ENCODE data around the gene PHF12.

The PHF12 gene

GRCh38 chr17:28874750-28875149 is 76.6 kb downstream of the PHF12 start:
- no peaks in the 10 kb centered on the region for H3K4me1 ChIP-seq (ENCODE audit: control insufficient read depth in 1 of 2, insufficient read depth in 1 of 2, low read depth in 1 of 2, low read length in 1 of 2)
- H3K9me3 ChIP-seq: no peaks in the 10 kb centered on the region
- no peak overlapping the region for H3K4me3 ChIP-seq (ENCODE audit: low read depth in 1 of 2, low read length in 1 of 2)
- no peaks in the 10 kb centered on the region for H3K27me3 ChIP-seq
- no peak for TF ChIP-seq CTCF (IDR thresholded peaks at IDR 0.05)
- H3K36me3 ChIP-seq: peaks cover 24% of the 10 kb centered on the region
- no peak overlapping the region for H3K27ac ChIP-seq

GRCh38 chr17:28873839-28874238 is 77.5 kb downstream of the PHF12 start:
- peaks cover 15% of the 10 kb centered on the region for H3K36me3 ChIP-seq
- no peak for TF ChIP-seq CTCF (IDR thresholded peaks at IDR 0.05)
- no peaks in the 10 kb centered on the region for H3K4me1 ChIP-seq (ENCODE audit: control insufficient read depth in 1 of 2, insufficient read depth in 1 of 2, low read depth in 1 of 2, low read length in 1 of 2)
- H3K27ac ChIP-seq: no peak overlapping the region
- no peak overlapping the region for H3K4me3 ChIP-seq (ENCODE audit: low read depth in 1 of 2, low read length in 1 of 2)
- H3K9me3 ChIP-seq: no peaks in the 10 kb centered on the region
- H3K27me3 ChIP-seq: no peaks in the 10 kb centered on the region

- H3K4me3 ChIP-seq (ENCODE audit: low read depth in 1 of 2, low read length in 1 of 2): no peak overlapping the region
- H3K27me3 ChIP-seq: no peaks in the 10 kb centered on the region
- H3K27ac ChIP-seq: no peak overlapping the region
- TF ChIP-seq CTCF (IDR thresholded peaks at IDR 0.05): no peak
- H3K36me3 ChIP-seq: no peaks in the 10 kb centered on the region
- H3K9me3 ChIP-seq: no peaks in the 10 kb centered on the region
- H3K4me1 ChIP-seq (ENCODE audit: control insufficient read depth in 1 of 2, insufficient read depth in 1 of 2, low read depth in 1 of 2, low read length in 1 of 2): no peaks in the 10 kb centered on the region
These were observed 80.2 kb downstream of the PHF12 start for GRCh38 chr17:28871056-28871579.

- Histone ChIP-seq H3K4me3 (ENCODE audit: low read depth in 1 of 2, low read length in 1 of 2) (no peak overlapping the region), H3K36me3 (no peaks in the 10 kb centered on the region), H3K4me1 (ENCODE audit: control insufficient read depth in 1 of 2, insufficient read depth in 1 of 2, low read depth in 1 of 2, low read length in 1 of 2) (no peaks in the 10 kb centered on the region), H3K9me3 (no peaks in the 10 kb centered on the region), H3K27ac (no peak overlapping the region), H3K27me3 (no peaks in the 10 kb centered on the region)
- no peak for TF ChIP-seq CTCF (IDR thresholded peaks at IDR 0.05)
These were observed 84.0 kb downstream of the PHF12 start for GRCh38 chr17:28867276-28867675.

- TF ChIP-seq CTCF (IDR thresholded peaks at IDR 0.05): no peak
- Histone ChIP-seq H3K4me1 (ENCODE audit: control insufficient read depth in 1 of 2, insufficient read depth in 1 of 2, low read depth in 1 of 2, low read length in 1 of 2) (no peaks in the 10 kb centered on the region), H3K27ac (no peak overlapping the region), H3K9me3 (no peaks in the 10 kb centered on the region), H3K27me3 (no peaks in the 10 kb centered on the region), H3K4me3 (ENCODE audit: low read depth in 1 of 2, low read length in 1 of 2) (no peak overlapping the region), H3K36me3 (no peaks in the 10 kb centered on the region)
These were observed 85.2 kb downstream of the PHF12 start for GRCh38 chr17:28865946-28866752.

Data from neutrophil (primary cell).